GM18499 (cell line): ENCODE results near the gene ZIC1.

Source experiments
- ATAC-seq: cut with Tn5 transposase; IDR thresholded peaks from one replicate; pipeline ENCODE4 v1.9.1; 2021; ENCODE audit warnings: moderate number of reproducible peaks; ENCODE audit not compliant: insufficient read depth, unreplicated experiment

The ZIC1 gene

GRCh38 chr3:147407114-147407497 is 2.1 kb upstream of the ZIC1 start:
- no peak for ATAC-seq

GRCh38 chr3:147407498-147408187 is 1.5 kb upstream of the ZIC1 start:
- no peak for ATAC-seq

- no peak for ATAC-seq
These were observed 721 bp upstream of the ZIC1 start for GRCh38 chr3:147408188-147409100.

- ATAC-seq: no peak
These were observed 956 bp downstream of the ZIC1 start for GRCh38 chr3:147410116-147410525.

GRCh38 chr3:147410526-147411237 is 1.5 kb downstream of the ZIC1 start:
- ATAC-seq: no peak

- ATAC-seq: no peak
These were observed 2.2 kb downstream of the ZIC1 start for GRCh38 chr3:147411238-147411814.

GRCh38 chr3:147411815-147412241 is 2.7 kb downstream of the ZIC1 start:
- ATAC-seq: no peak

- no peak for ATAC-seq
These were observed 3.2 kb downstream of the ZIC1 start for GRCh38 chr3:147412261-147412916.

- ATAC-seq: no peak
These were observed 3.9 kb downstream of the ZIC1 start for GRCh38 chr3:147412917-147413685.

- ATAC-seq: no peak
These were observed 4.7 kb downstream of the ZIC1 start for GRCh38 chr3:147413686-147414389.

GRCh38 chr3:147414390-147415138 is 5.4 kb downstream of the ZIC1 start:
- ATAC-seq: no peak

GRCh38 chr3:147415286-147415685 is 6.1 kb downstream of the ZIC1 start:
- ATAC-seq: no peak

- ATAC-seq: no peak
These were observed 6.7 kb downstream of the ZIC1 start for GRCh38 chr3:147415874-147416273.

- ATAC-seq: no peak
These were observed 7.8 kb downstream of the ZIC1 start for GRCh38 chr3:147416931-147417330.

GRCh38 chr3:147417551-147418295 is 8.6 kb downstream of the ZIC1 start:
- no peak for ATAC-seq

GRCh38 chr3:147418371-147418781 is 9.2 kb downstream of the ZIC1 start:
- ATAC-seq: no peak
